Activated CD4-positive, alpha-beta T cell treated with anti-CD3 and anti-CD28 coated beads for 1 hour (primary cell): Measurements from ENCODE around the gene HAL.

Source experiments
- DNase-seq: peaks from one replicate; pipeline ENCODE4 v3.0.0-alpha.2; 2020

Gene HAL

GRCh38 chr12:96014943-96015599 lies 18.9 kb upstream of the HAL start:
- no peak for DNase-seq

GRCh38 chr12:96007729-96008128 lies 11.6 kb upstream of the HAL start:
- DNase-seq: no peak

- no peak for DNase-seq
These were observed 10.6 kb upstream of the HAL start for GRCh38 chr12:96006727-96007126.

- DNase-seq: no peak
These were observed 4.7 kb upstream of the HAL start for GRCh38 chr12:96000858-96001257.

- no peak for DNase-seq
These were observed 3.3 kb upstream of the HAL start for GRCh38 chr12:95999484-95999883.

- DNase-seq: peak; percentile 12
These were observed 2.6 kb upstream of the HAL start for GRCh38 chr12:95998611-95999286.

- DNase-seq: no peak
These were observed 1.9 kb upstream of the HAL start for GRCh38 chr12:95997911-95998510.

GRCh38 chr12:95997276-95997675 lies 1.1 kb upstream of the HAL start:
- no peak for DNase-seq

GRCh38 chr12:95995238-95996031 lies 709 bp downstream of the HAL start:
- no peak for DNase-seq

- DNase-seq: no peak
These were observed 1.7 kb downstream of the HAL start for GRCh38 chr12:95994476-95994875.

GRCh38 chr12:95993907-95994306 lies 2.2 kb downstream of the HAL start:
- no peak for DNase-seq

- DNase-seq: no peak
These were observed 6.0 kb downstream of the HAL start for GRCh38 chr12:95990136-95990535.

- no peak for DNase-seq
These were observed 6.5 kb downstream of the HAL start for GRCh38 chr12:95989504-95990123.

- no peak for DNase-seq
These were observed 7.5 kb downstream of the HAL start for GRCh38 chr12:95988506-95989275.

GRCh38 chr12:95986635-95987570 lies 9.2 kb downstream of the HAL start:
- DNase-seq: no peak

GRCh38 chr12:95984682-95985081 lies 11.5 kb downstream of the HAL start:
- DNase-seq: no peak

GRCh38 chr12:95982602-95983001 lies 13.5 kb downstream of the HAL start:
- no peak for DNase-seq

GRCh38 chr12:95980437-95980836 lies 15.7 kb downstream of the HAL start:
- DNase-seq: no peak

GRCh38 chr12:95978774-95979173 lies 17.4 kb downstream of the HAL start:
- no peak for DNase-seq

GRCh38 chr12:95978351-95978750 lies 17.8 kb downstream of the HAL start:
- DNase-seq: no peak

- no peak for DNase-seq
These were observed 18.3 kb downstream of the HAL start for GRCh38 chr12:95977764-95978305.
